Pancreas (tissue), 10 donors: ENCODE data around the gene BAG3. TPM values are rescaled to one million over a fixed set of nuclear protein-coding genes. Genes with fewer than 3 reads are reported as not detected.

ENCODE experiments used
- ATAC-seq, 4 donors: fragments of 200-7000 bp; cut with Tn5 transposase; one replicate each; pipeline versions ENCODE4 v1.8.0 to v1.9.1; 2020; ENCODE audit warnings: mild to moderate bottlenecking in 4 of 4, moderate library complexity in 4 of 4
- DNase-seq, 6 donors: peaks; one replicate each; pipeline ENCODE4 v3.0.0-alpha.2; 2020
- FAIRE-seq: peaks from 2 replicates; lab custom pipeline; 2012; peaks lifted over from hg19 to GRCh38; lab: Jason Lieb, UNC
- H3K27ac ChIP-seq, 4 donors: fragments of 200-600 bp; sonication (generic); 1 replicate in 3 of 4; 2 replicates in 1 of 4; pipeline versions ENCODE4 v1.5.0 to v1.8.0; 2020
- H3K27me3 ChIP-seq, 4 donors: fragments of 200-600 bp; one replicate each; pipeline ENCODE4 v1.8.0; 2021
- H3K36me3 ChIP-seq, 3 donors: fragments of 200-600 bp; sonication (generic) in 1 of 3; one replicate each; pipeline versions ENCODE4 v1.5.0 to v1.8.0; 2020 to 2021
- H3K4me1 ChIP-seq, 3 donors: fragments of 200-600 bp; one replicate each; pipeline ENCODE4 v1.8.0; 2021
- H3K4me3 ChIP-seq, 4 donors: fragments of 200-600 bp; sonication (generic) in 2 of 4; one replicate each; pipeline versions ENCODE4 v1.5.0 to v1.8.0; 2020 to 2021
- H3K9me3 ChIP-seq, 4 donors: fragments of 200-600 bp; one replicate each; pipeline ENCODE4 v1.8.0; 2021
- CTCF ChIP-seq, 4 donors: fragments of 200-600 bp; sonication (generic) in 3 of 4; IDR thresholded peaks; one replicate each; pipeline versions ENCODE4 v1.5.0 to v1.8.0; 2021; ENCODE audit warnings: antibody characterized with exemption in 4 of 4
- WGBS, 2 donors: extraction: QIAGEN DNeasy Blood & Tissue Kit; methylation state at CpG; one replicate each; pipeline ENCODE4 v1.1.7; 2013; 5-methylcytosine and 5-hydroxymethylcytosine counted together
- intact Hi-C, 3 donors: fragments of 100-400 bp; cut with DNase I; formaldehyde crosslinking; loops; one replicate each; pipeline versions ENCODE4 v1.11.1 to v1.14.2; 2022
- polyA plus RNA-seq, 2 donors: library from polyadenylated mRNA; stranded (reverse); fragments of 200-250 nt; gene quantifications; one replicate each; pipeline ENCODE4 v1.2.3, GENCODE V29; 2013
- total RNA-seq, 6 donors: library from RNA; stranded (reverse); fragmentation: NEBNext Ultra II Directional in 4 of 6; extraction: Animal tissue kit (Norgen Biotek cat#: 25700) in 4 of 6; gene quantifications; one replicate each; pipeline versions ENCODE4 v1.2.1 to v1.2.4, GENCODE V29; 2021 to 2023
- donor health status: healthy with polysubstance abuse.
- donor health status: DM: no; HTN: no; CAD: no; lungs with moderate emphysema.
- donor health status: DM: no; HTN: no; CAD: no.
- donor health status: control.
- donor health status: control.
- donor health status: Bipolar disorder and iron deficiency.
- donor health status: DM: yes; HTN: yes; CAD: no.
- donor health status: DM: no; HTN: no; CAD: no.
- donor health status: DM: no; HTN: no; CAD: no.
- donor health status: DM: yes; HTN: yes; CAD: no.

The BAG3 gene
- total and polyA plus RNA-seq, 8 donors: 6.4 to 16.8 (median 8.8) TPM

GRCh38 chr10:119726676-119727261 lies 75.6 kb downstream of the BAG3 start:
- no peak for ATAC-seq
- 44 to 57% methylated on average over 14 of the region's 14 CpGs for WGBS, 2 donors
- intact Hi-C loops: no loop called here
- H3K4me3 ChIP-seq: peak overlapping the region; percentile 76 to 91 (median 84)
- no peak for TF ChIP-seq CTCF (IDR thresholded peaks at IDR 0.05)
- peak overlapping the region; percentile 49 to 82 (median 70) for H3K27ac ChIP-seq
- FAIRE-seq: no peak
- H3K27me3 ChIP-seq: no peaks in the 10 kb centered on the region
- H3K9me3 ChIP-seq: no peaks in the 10 kb centered on the region
- no peak for DNase-seq
- peaks cover 0 to 6% (median 3%) of the 10 kb centered on the region in 3 donors for H3K4me1 ChIP-seq
- H3K36me3 ChIP-seq: no peaks in the 10 kb centered on the region

Other genes starting within 250 kb of the BAG3 start
- 10 to 100 TPM in 1 of 6 donors, 1 to 10 TPM in 3, under 1 TPM in 2; 0.42 to 15.9 (median 3.6) TPM for gene RGS10, start 108.7 kb upstream of the BAG3 start, total RNA-seq
- 1 to 10 TPM; 4.4 to 5.4 TPM for gene RGS10, start 108.7 kb upstream of the BAG3 start, polyA plus RNA-seq
- 10 to 100 TPM; 42.6 to 64.0 (median 45.9) TPM for gene TIAL1, start 54.4 kb upstream of the BAG3 start, total RNA-seq
- gene TIAL1, start 54.4 kb upstream of the BAG3 start, polyA plus RNA-seq: 10 to 100 TPM; 26.3 to 57.7 TPM
- 1 to 10 TPM; 4.3 to 7.1 (median 4.7) TPM for gene INPP5F, start 74.7 kb downstream of the BAG3 start, total RNA-seq
- gene INPP5F, start 74.7 kb downstream of the BAG3 start, polyA plus RNA-seq: 10 to 100 TPM in 1 of 2 donors, 1 to 10 TPM in 1; 4.4 to 13.6 TPM
- 10 to 100 TPM; 13.6 to 22.8 (median 16.4) TPM for gene MCMBP, start 221.5 kb downstream of the BAG3 start, total RNA-seq
- gene MCMBP, start 221.5 kb downstream of the BAG3 start, polyA plus RNA-seq: 10 to 100 TPM in 1 of 2 donors, 1 to 10 TPM in 1; 7.5 to 14.4 TPM
- gene SEC23IP, start 241.3 kb downstream of the BAG3 start, total RNA-seq: 10 to 100 TPM; 15.0 to 32.8 (median 23.1) TPM
- 1 to 10 TPM; 5.5 to 7.8 TPM for gene SEC23IP, start 241.3 kb downstream of the BAG3 start, polyA plus RNA-seq